Measurements from ENCODE around the gene BHLHE23.

Gene BHLHE23

DNA sequence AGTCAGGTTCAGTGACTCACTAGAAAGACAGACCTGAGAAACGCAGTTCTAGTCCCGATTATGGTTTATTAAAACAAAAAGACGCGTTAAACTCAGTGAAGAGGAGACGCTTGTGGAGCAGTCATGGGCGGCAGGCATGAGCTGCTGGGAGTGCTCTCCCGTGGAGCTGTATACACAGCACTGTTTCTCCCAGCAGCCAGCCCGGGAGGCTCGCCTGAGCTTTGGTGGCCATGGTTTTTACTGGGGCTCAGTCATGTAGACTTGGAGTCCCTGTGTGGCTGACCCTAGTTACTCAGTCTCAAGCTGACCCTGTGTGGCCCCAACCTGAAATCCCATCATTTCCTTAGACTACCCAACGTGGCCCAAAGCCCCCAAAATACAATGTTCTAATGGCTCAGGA is 41.2 kb upstream of the BHLHE23 start:
- TF ChIP-seq MAX (IDR thresholded peaks at IDR 0.05): no peak
- no peak for TF ChIP-seq NFIC (IDR thresholded peaks at IDR 0.05)
- TF ChIP-seq, protein P1, sequence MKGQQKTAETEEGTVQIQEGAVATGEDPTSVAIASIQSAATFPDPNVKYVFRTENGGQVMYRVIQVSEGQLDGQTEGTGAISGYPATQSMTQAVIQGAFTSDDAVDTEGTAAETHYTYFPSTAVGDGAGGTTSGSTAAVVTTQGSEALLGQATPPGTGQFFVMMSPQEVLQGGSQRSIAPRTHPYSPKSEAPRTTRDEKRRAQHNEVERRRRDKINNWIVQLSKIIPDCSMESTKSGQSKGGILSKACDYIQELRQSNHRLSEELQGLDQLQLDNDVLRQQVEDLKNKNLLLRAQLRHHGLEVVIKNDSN (IDR thresholded peaks at IDR 0.05): no peak
- no peak for TF ChIP-seq ZBTB7A (IDR thresholded peaks at IDR 0.05; ENCODE audit: low read depth)
- TF ChIP-seq TCF12 (IDR thresholded peaks at IDR 0.05; ENCODE audit: low read depth): no peak
- TF ChIP-seq FOXM1 (IDR thresholded peaks at IDR 0.05; ENCODE audit: borderline replicate concordance, low read depth): no peak
- TF ChIP-seq CEBPB (IDR thresholded peaks at IDR 0.05): no peak

- TF ChIP-seq EGR1 (IDR thresholded peaks at IDR 0.05) (no peak), RAD21 (IDR thresholded peaks at IDR 0.05; ENCODE audit: low read depth) (no peak), TCF12 (IDR thresholded peaks at IDR 0.05; ENCODE audit: low read depth) (no peak), ZBTB7A (IDR thresholded peaks at IDR 0.05; ENCODE audit: low read depth) (no peak), YY1 (IDR thresholded peaks at IDR 0.05; ENCODE audit: low read depth) (no peak), FOXM1 (IDR thresholded peaks at IDR 0.05; ENCODE audit: borderline replicate concordance, low read depth) (no peak), NFIC (IDR thresholded peaks at IDR 0.05) (no peak), EP300 (IDR thresholded peaks at IDR 0.05; ENCODE audit: borderline replicate concordance) (no peak), TEAD4 (IDR thresholded peaks at IDR 0.05) (no peak), CEBPB (IDR thresholded peaks at IDR 0.05) (no peak), CREB1 (IDR thresholded peaks at IDR 0.05; ENCODE audit: low read depth) (no peak), MAX (IDR thresholded peaks at IDR 0.05) (no peak), TAF1 (IDR thresholded peaks at IDR 0.05; ENCODE audit: low read depth) (no peak)
- TF ChIP-seq, protein P2, sequence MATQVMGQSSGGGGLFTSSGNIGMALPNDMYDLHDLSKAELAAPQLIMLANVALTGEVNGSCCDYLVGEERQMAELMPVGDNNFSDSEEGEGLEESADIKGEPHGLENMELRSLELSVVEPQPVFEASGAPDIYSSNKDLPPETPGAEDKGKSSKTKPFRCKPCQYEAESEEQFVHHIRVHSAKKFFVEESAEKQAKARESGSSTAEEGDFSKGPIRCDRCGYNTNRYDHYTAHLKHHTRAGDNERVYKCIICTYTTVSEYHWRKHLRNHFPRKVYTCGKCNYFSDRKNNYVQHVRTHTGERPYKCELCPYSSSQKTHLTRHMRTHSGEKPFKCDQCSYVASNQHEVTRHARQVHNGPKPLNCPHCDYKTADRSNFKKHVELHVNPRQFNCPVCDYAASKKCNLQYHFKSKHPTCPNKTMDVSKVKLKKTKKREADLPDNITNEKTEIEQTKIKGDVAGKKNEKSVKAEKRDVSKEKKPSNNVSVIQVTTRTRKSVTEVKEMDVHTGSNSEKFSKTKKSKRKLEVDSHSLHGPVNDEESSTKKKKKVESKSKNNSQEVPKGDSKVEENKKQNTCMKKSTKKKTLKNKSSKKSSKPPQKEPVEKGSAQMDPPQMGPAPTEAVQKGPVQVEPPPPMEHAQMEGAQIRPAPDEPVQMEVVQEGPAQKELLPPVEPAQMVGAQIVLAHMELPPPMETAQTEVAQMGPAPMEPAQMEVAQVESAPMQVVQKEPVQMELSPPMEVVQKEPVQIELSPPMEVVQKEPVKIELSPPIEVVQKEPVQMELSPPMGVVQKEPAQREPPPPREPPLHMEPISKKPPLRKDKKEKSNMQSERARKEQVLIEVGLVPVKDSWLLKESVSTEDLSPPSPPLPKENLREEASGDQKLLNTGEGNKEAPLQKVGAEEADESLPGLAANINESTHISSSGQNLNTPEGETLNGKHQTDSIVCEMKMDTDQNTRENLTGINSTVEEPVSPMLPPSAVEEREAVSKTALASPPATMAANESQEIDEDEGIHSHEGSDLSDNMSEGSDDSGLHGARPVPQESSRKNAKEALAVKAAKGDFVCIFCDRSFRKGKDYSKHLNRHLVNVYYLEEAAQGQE (IDR thresholded peaks at IDR 0.05; ENCODE audit: low read depth): no peak
- TF ChIP-seq, protein P1 (IDR thresholded peaks at IDR 0.05): no peak
Observed at GRCh38 chr20:63047267-63047666, 40.5 kb upstream of the BHLHE23 start.

GRCh38 chr20:63046841-63047240 is 40.1 kb upstream of the BHLHE23 start:
- TF ChIP-seq EGR1 (IDR thresholded peaks at IDR 0.05): no peak
- TF ChIP-seq ZBTB7A (IDR thresholded peaks at IDR 0.05; ENCODE audit: low read depth): no peak
- no peak for TF ChIP-seq RAD21 (IDR thresholded peaks at IDR 0.05; ENCODE audit: low read depth)
- TF ChIP-seq TAF1 (IDR thresholded peaks at IDR 0.05; ENCODE audit: low read depth): no peak
- TF ChIP-seq, protein P2 (IDR thresholded peaks at IDR 0.05; ENCODE audit: low read depth): no peak
- TF ChIP-seq YY1 (IDR thresholded peaks at IDR 0.05; ENCODE audit: low read depth): no peak
- TF ChIP-seq CREB1 (IDR thresholded peaks at IDR 0.05; ENCODE audit: low read depth): no peak
- TF ChIP-seq FOXM1 (IDR thresholded peaks at IDR 0.05; ENCODE audit: borderline replicate concordance, low read depth): no peak
- TF ChIP-seq, protein P1 (IDR thresholded peaks at IDR 0.05): no peak
- no peak for TF ChIP-seq MAX (IDR thresholded peaks at IDR 0.05)
- no peak for TF ChIP-seq TCF12 (IDR thresholded peaks at IDR 0.05; ENCODE audit: low read depth)
- TF ChIP-seq TEAD4 (IDR thresholded peaks at IDR 0.05): no peak

DNA sequence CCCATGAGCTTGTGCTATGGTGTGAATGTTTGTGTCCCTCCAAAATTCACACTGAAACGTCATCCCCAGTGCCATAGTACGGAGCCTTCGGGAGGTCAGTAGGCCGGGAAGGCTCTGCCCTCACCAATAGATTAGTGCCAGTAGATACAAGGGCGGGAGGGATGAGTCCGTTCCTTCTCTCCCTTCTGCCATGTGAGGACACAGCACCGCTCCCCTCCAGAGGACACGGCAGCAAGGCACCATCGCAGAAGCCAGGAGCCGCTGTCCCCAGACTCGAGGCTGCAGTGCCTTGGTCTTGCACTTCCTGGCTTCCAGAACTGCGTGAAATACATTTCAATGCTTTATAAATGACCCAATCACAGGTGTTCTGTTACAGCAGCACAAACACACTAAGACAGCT is 39.2 kb upstream of the BHLHE23 start:
- TF ChIP-seq EGR1 (IDR thresholded peaks at IDR 0.05) (no peak), CEBPB (IDR thresholded peaks at IDR 0.05) (no peak), TCF12 (IDR thresholded peaks at IDR 0.05; ENCODE audit: low read depth) (no peak), MAX (IDR thresholded peaks at IDR 0.05) (no peak), ZBTB7A (IDR thresholded peaks at IDR 0.05; ENCODE audit: low read depth) (no peak), TAF1 (IDR thresholded peaks at IDR 0.05; ENCODE audit: low read depth) (no peak), NFIC (IDR thresholded peaks at IDR 0.05) (no peak), RAD21 (IDR thresholded peaks at IDR 0.05; ENCODE audit: low read depth) (no peak), FOXM1 (IDR thresholded peaks at IDR 0.05; ENCODE audit: borderline replicate concordance, low read depth) (no peak), TEAD4 (IDR thresholded peaks at IDR 0.05) (no peak), YY1 (IDR thresholded peaks at IDR 0.05; ENCODE audit: low read depth) (no peak), EP300 (IDR thresholded peaks at IDR 0.05; ENCODE audit: borderline replicate concordance) (no peak), CREB1 (IDR thresholded peaks at IDR 0.05; ENCODE audit: low read depth) (no peak)
- TF ChIP-seq, protein P2 (IDR thresholded peaks at IDR 0.05; ENCODE audit: low read depth): no peak
- TF ChIP-seq, protein P1 (IDR thresholded peaks at IDR 0.05): no peak
